Mesendoderm (in vitro differentiated cells): Measurements from ENCODE around the gene HS3ST6.

Experiments
- DNase-seq: peaks from one replicate; pipeline ENCODE4 v3.0.0; 2013
- H2AK5ac ChIP-seq: 2 replicates; pipeline ENCODE4 v1.6.1; 2013; ENCODE audit warnings: low read length, inconsistent platforms
- H2BK120ac ChIP-seq: 2 replicates; pipeline ENCODE4 v1.6.1; 2013; ENCODE audit warnings: low read depth, mild to moderate bottlenecking, low read length, moderate library complexity, mixed read lengths
- H2BK15ac ChIP-seq: replicated peaks from 2 replicates; pipeline ENCODE4 v1.6.1; 2013; ENCODE audit warnings: low read depth, mild to moderate bottlenecking, moderate library complexity
- H2BK5ac ChIP-seq: 2 replicates; pipeline ENCODE4 v1.6.1; 2013; ENCODE audit warnings: low read length, inconsistent platforms
- H3K18ac ChIP-seq: 2 replicates; pipeline ENCODE4 v1.6.1; 2013; ENCODE audit warnings: mild to moderate bottlenecking, low read length, mixed read lengths
- H3K23ac ChIP-seq: one replicate; pipeline ENCODE4 v1.6.1; 2013; ENCODE audit warnings: low read length
- H3K27ac ChIP-seq: 2 replicates; pipeline ENCODE4 v1.5.1; 2013; ENCODE audit warnings: low read depth, mild to moderate bottlenecking, inconsistent platforms, low read length, moderate library complexity
- H3K27me3 ChIP-seq: 2 replicates; pipeline ENCODE4 v1.6.1; 2013; ENCODE audit warnings: low read length, control low read depth, mild to moderate bottlenecking, inconsistent platforms; ENCODE audit not compliant: insufficient read depth, poor library complexity
- H3K36me3 ChIP-seq: 2 replicates; pipeline ENCODE4 v1.6.1; 2013; ENCODE audit warnings: low read length, inconsistent platforms; ENCODE audit not compliant: control insufficient read depth, insufficient read depth
- H3K4ac ChIP-seq: one replicate; pipeline ENCODE4 v1.6.1; 2013; ENCODE audit warnings: low read depth, mild to moderate bottlenecking, low read length, moderate library complexity
- H3K4me1 ChIP-seq: 2 replicates; pipeline ENCODE4 v1.6.1; 2013; ENCODE audit warnings: low read depth, low read length, inconsistent platforms; ENCODE audit not compliant: control insufficient read depth
- H3K4me2 ChIP-seq: 2 replicates; pipeline ENCODE4 v1.6.1; 2013; ENCODE audit warnings: low read length
- H3K4me3 ChIP-seq: 2 replicates; pipeline ENCODE4 v1.5.1; 2013; ENCODE audit warnings: mild to moderate bottlenecking, low read length
- H3K56ac ChIP-seq: one replicate; pipeline ENCODE4 v1.6.1; 2013; ENCODE audit warnings: low read length
- H3K79me1 ChIP-seq: 2 replicates; pipeline ENCODE4 v1.6.1; 2013; ENCODE audit warnings: low read length, inconsistent platforms
- H3K79me2 ChIP-seq: 2 replicates; pipeline ENCODE4 v1.6.1; 2013; ENCODE audit warnings: mild to moderate bottlenecking, low read length; ENCODE audit not compliant: control insufficient read depth, insufficient read depth
- H3K9ac ChIP-seq: 2 replicates; pipeline ENCODE4 v1.6.1; 2013; ENCODE audit warnings: low read length, inconsistent platforms
- H4K5ac ChIP-seq: one replicate; pipeline ENCODE4 v1.6.1; 2013; ENCODE audit warnings: low read length
- H4K8ac ChIP-seq: one replicate; pipeline ENCODE4 v1.6.1; 2013; ENCODE audit warnings: low read depth, mild to moderate bottlenecking, control low read depth, low read length, moderate library complexity
- WGBS: extraction: QIAGEN DNeasy Blood & Tissue Kit; methylation state at CpG from one replicate; pipeline ENCODE4 v1.1.7; 2013; ENCODE audit warnings: low lambda C conversion rate, missing lambda C conversion rate; ENCODE audit not compliant: insufficient coverage; ENCODE audit errors: extremely low coverage; 5-methylcytosine and 5-hydroxymethylcytosine counted together

HS3ST6 gene

DNA sequence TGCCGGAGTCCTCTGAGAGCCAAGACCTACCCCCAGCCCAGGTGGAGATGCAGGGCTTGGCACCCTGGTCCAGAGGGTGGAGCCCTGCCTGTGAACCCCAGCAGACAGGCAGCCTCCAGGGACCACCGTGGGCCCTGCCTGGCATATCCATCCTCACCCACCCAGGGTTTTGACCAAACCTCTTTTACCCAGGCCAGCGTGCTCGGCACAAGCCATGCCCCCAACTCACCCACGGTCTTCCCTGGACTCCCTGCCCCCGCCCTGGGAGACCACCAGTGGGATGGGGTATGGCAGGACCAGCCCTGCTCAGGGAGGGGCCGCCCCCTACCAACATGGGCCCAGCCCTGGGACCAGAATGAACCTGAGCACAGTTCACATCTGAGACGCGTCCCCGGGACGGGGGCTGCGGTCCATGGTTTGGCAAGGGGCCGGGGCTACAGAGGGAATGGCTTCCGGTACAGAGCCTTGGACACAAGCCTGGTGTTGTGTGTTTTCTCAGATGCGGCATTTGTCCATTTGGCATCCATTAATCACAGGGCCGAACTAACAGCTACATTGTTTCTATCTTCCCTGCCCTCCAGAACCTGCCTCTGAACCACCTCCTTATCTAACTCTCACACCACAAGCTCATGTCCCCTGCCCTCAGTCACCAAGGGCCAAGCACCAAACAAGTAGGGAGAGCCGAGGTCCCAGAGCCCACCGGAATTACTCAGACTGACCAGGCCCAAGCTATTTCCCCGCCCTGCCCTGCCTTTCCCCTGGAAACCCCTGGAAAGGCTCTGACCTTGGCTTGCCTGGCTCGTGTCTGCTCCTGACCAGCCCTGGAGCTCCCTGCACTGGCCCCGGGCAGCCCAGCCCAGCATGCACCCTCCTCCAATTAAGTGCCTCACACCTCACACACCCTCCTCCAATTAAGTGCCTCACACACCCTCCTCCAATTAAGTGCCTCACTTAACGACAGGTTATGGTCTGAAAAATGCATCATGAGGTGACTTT lies 14.1 kb downstream of the HS3ST6 start:
- Histone ChIP-seq H4K5ac (no peak overlapping the region), H3K27ac (no peak overlapping the region), H3K79me2 (no peaks in the 10 kb centered on the region), H2AK5ac (no peak overlapping the region), H3K4me2 (no peak overlapping the region), H3K36me3 (no peaks in the 10 kb centered on the region), H3K79me1 (no peaks in the 10 kb centered on the region), H3K56ac (no peak overlapping the region), H2BK5ac (no peak overlapping the region), H3K4me1 (no peaks in the 10 kb centered on the region), H3K27me3 (no peaks in the 10 kb centered on the region), H3K9ac (no peak overlapping the region), H2BK120ac (no peak overlapping the region), H3K4ac (no peak overlapping the region), H3K18ac (no peak overlapping the region), H2BK15ac (no peak overlapping the region), H3K4me3 (no peak overlapping the region), H4K8ac (no peak overlapping the region), H3K23ac (no peak overlapping the region)
- no CpG with 5 or more reads among the region's 22 CpGs for WGBS
- no peak for DNase-seq

DNA sequence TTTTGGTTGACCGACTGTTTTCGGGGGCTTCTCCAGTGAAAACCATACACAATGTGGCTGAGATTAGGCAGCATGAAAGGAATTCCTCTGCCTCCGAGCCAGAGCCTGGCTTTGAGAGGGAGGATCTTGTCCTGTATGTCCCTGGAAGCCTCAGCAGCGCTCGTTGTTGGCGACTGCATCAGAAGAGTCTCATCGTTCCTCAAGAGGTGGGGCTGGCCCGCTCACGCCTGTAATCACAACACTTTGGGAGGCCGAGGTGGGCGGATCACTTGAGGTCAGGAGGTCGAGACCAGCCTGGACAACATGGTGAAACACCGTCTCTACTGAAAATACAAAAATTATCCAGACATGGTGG lies 15.0 kb downstream of the HS3ST6 start:
- Histone ChIP-seq H2AK5ac (no peak overlapping the region), H3K9ac (no peak overlapping the region), H3K23ac (no peak overlapping the region), H3K27me3 (no peaks in the 10 kb centered on the region), H3K56ac (no peak overlapping the region), H4K5ac (no peak overlapping the region), H3K4me2 (no peak overlapping the region), H2BK120ac (no peak overlapping the region), H3K4ac (no peak overlapping the region), H3K4me1 (no peaks in the 10 kb centered on the region), H4K8ac (no peak overlapping the region), H3K79me2 (no peaks in the 10 kb centered on the region), H3K18ac (no peak overlapping the region), H3K4me3 (no peak overlapping the region), H2BK15ac (no peak overlapping the region), H3K79me1 (no peaks in the 10 kb centered on the region), H2BK5ac (no peak overlapping the region), H3K36me3 (no peaks in the 10 kb centered on the region), H3K27ac (no peak overlapping the region)
- DNase-seq = no peak
- no CpG with 5 or more reads among the region's 13 CpGs for WGBS

DNA sequence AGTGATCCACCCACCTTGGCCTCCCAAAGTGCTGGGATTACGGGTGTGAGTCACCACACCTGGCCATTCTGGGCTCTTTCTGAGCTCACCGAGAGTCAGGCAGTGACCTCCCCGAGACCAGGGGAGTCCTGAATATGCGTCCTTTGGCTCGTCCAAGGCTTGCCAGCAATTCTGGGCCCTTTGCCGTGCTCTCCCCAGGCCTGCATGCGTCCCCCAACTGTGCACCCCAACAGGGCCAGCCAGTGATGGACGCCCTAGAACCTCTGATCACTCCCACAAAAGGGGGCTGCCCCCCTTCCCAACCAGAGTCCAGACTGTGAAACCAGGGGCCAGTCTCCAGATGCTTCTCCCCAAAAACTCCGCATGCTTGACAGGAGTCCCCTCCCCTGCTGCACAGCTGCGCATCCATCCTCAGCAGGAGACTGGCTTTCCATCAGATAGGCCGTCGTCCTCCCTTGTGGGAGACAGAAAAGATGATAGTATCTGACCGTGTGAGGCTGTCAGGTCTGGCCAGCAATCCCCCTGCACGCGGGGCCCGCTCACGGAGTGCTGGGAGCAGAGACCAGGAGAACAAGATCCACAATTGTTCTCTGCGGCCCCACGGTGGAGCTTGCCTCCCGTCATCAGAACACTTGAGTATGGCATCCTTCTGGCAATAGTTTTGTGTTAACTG lies 15.5 kb downstream of the HS3ST6 start:
- H3K9ac ChIP-seq = no peak overlapping the region
- WGBS = no CpG with 5 or more reads among the region's 20 CpGs
- H3K4me1 ChIP-seq = no peaks in the 10 kb centered on the region
- H3K79me1 ChIP-seq = no peaks in the 10 kb centered on the region
- no peaks in the 10 kb centered on the region for H3K36me3 ChIP-seq
- H4K5ac ChIP-seq = no peak overlapping the region
- H3K18ac ChIP-seq = no peak overlapping the region
- no peaks in the 10 kb centered on the region for H3K79me2 ChIP-seq
- H3K23ac ChIP-seq = no peak overlapping the region
- H3K4ac ChIP-seq = no peak overlapping the region
- H2BK5ac ChIP-seq = no peak overlapping the region
- DNase-seq = no peak
- no peak overlapping the region for H2AK5ac ChIP-seq
- H2BK15ac ChIP-seq = no peak overlapping the region
- no peak overlapping the region for H3K56ac ChIP-seq
- H3K27me3 ChIP-seq = no peaks in the 10 kb centered on the region
- H3K4me2 ChIP-seq = no peak overlapping the region
- no peak overlapping the region for H2BK120ac ChIP-seq
- no peak overlapping the region for H3K4me3 ChIP-seq
- no peak overlapping the region for H3K27ac ChIP-seq
- H4K8ac ChIP-seq = no peak overlapping the region

DNA sequence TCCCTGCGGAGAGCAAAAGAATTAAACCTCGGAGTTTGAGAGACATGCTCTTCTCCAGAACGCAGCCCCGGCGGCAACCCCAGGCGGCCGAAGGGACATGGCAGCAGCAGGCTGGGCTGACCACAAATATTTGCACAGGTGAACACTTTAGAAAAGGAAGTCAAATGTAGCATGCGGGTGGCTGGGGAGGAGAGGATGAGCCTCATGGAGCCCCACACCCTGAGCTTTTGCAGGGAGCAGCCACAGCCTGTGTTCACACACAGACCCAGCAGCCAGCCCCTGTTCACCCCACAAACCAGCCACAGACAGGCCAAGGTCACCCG lies 17.8 kb downstream of the HS3ST6 start:
- Histone ChIP-seq H3K27me3 (no peaks in the 10 kb centered on the region), H3K4me1 (no peaks in the 10 kb centered on the region), H2BK120ac (no peak overlapping the region), H3K27ac (no peak overlapping the region), H3K23ac (no peak overlapping the region), H3K36me3 (no peaks in the 10 kb centered on the region), H3K4me3 (no peak overlapping the region), H3K4ac (no peak overlapping the region), H2BK5ac (no peak overlapping the region), H3K79me2 (no peaks in the 10 kb centered on the region), H3K56ac (no peak overlapping the region), H3K9ac (no peak overlapping the region), H3K4me2 (no peak overlapping the region), H3K18ac (no peak overlapping the region), H4K5ac (no peak overlapping the region), H3K79me1 (no peaks in the 10 kb centered on the region), H4K8ac (no peak overlapping the region), H2AK5ac (no peak overlapping the region), H2BK15ac (no peak overlapping the region)
- no peak for DNase-seq
- WGBS = no CpG with 5 or more reads among the region's 9 CpGs

DNA sequence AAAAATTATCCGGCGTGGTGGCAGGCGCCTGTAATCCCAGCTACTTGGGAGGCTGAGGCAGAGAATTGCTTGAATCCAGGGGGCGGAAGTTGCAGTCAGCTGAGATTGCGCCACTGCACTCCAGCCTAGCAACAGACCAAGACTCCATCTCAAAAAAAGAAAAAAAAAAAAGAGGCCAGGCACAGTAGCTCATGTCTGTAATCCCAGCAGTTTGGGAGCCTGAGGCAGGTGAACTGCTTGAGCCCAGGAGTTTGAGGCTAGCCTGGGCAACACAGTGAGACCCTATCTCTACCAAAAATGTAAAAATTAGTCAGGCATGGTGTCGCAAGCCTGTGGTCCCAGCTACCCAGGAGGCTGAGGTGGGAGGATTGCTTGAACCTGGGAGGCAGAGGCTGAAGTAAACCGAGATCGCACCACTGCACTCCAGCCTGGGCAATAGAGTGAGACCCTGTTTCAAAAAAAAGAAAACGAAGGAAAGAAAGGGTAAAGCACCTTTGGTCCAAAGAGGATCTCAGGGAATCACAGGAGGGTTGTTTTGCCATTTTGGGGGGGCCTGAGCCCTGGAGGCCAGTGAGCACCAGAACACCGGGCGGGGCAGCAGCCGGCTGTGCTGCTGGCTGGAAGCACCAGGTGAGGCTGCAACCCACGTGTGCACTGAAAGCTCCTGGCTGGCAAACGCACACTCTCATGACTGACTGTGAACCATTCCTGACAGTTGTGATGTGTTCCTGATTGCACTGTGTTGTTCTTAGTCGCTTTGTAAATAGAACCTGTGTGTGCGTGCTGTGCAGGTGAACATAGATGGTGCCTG lies 18.4 kb downstream of the HS3ST6 start:
- H2BK120ac ChIP-seq = no peak overlapping the region
- no peak overlapping the region for H3K4me3 ChIP-seq
- H3K18ac ChIP-seq = no peak overlapping the region

More for the DNA sequence above, 18.4 kb downstream of the HS3ST6 start:
- Histone ChIP-seq H2BK15ac (no peak overlapping the region), H2BK5ac (no peak overlapping the region), H4K8ac (no peak overlapping the region), H4K5ac (no peak overlapping the region), H3K27ac (no peak overlapping the region), H3K4me2 (no peak overlapping the region), H3K9ac (no peak overlapping the region), H3K4ac (no peak overlapping the region), H3K56ac (no peak overlapping the region), H3K79me1 (no peaks in the 10 kb centered on the region), H2AK5ac (no peak overlapping the region), H3K4me1 (no peaks in the 10 kb centered on the region), H3K79me2 (no peaks in the 10 kb centered on the region), H3K27me3 (no peaks in the 10 kb centered on the region), H3K36me3 (no peaks in the 10 kb centered on the region), H3K23ac (no peak overlapping the region)
- no CpG with 5 or more reads among the region's 16 CpGs for WGBS
- DNase-seq = no peak
